Right forelimb (tissue), 1 donor: ENCODE measurements around the gene FLNB.

ENCODE experiments used
- DNase-seq: peaks from one replicate; pipeline ENCODE4 v3.0.0-alpha.2; 2018

The FLNB gene

GRCh38 chr3:58012302-58012701 is 4.1 kb downstream of the FLNB start:
- no peak for DNase-seq

- DNase-seq: no peak
These were observed 4.9 kb downstream of the FLNB start for GRCh38 chr3:58013099-58013498.

- DNase-seq: peak; percentile 80
These were observed 5.9 kb downstream of the FLNB start for GRCh38 chr3:58013973-58014649.

- DNase-seq: no peak
These were observed 7.3 kb downstream of the FLNB start for GRCh38 chr3:58015520-58015915.

GRCh38 chr3:58016710-58017109 is 8.5 kb downstream of the FLNB start:
- DNase-seq: no peak

- DNase-seq: no peak
These were observed 10.9 kb downstream of the FLNB start for GRCh38 chr3:58018892-58019742.

- DNase-seq: no peak
These were observed 12.5 kb downstream of the FLNB start for GRCh38 chr3:58020783-58021071.

GRCh38 chr3:58021072-58021959 is 13.1 kb downstream of the FLNB start:
- no peak for DNase-seq

GRCh38 chr3:58021962-58022361 is 13.7 kb downstream of the FLNB start:
- DNase-seq: no peak

- no peak for DNase-seq
These were observed 14.3 kb downstream of the FLNB start for GRCh38 chr3:58022490-58022889.

- no peak for DNase-seq
These were observed 15.3 kb downstream of the FLNB start for GRCh38 chr3:58023531-58023930.

GRCh38 chr3:58025406-58025805 is 17.2 kb downstream of the FLNB start:
- DNase-seq: no peak

GRCh38 chr3:58025837-58026569 is 17.8 kb downstream of the FLNB start:
- DNase-seq: peak; percentile 54

- DNase-seq: no peak
These were observed 18.4 kb downstream of the FLNB start for GRCh38 chr3:58026598-58026997.

- no peak for DNase-seq
These were observed 19.6 kb downstream of the FLNB start for GRCh38 chr3:58027704-58028317.

GRCh38 chr3:58028902-58029301 is 20.7 kb downstream of the FLNB start:
- DNase-seq: no peak

GRCh38 chr3:58029842-58030584 is 21.8 kb downstream of the FLNB start:
- no peak for DNase-seq

GRCh38 chr3:58032186-58032585 is 24.0 kb downstream of the FLNB start:
- no peak for DNase-seq

GRCh38 chr3:58034738-58035523 is 26.7 kb downstream of the FLNB start:
- DNase-seq: no peak

GRCh38 chr3:58035524-58036255 is 27.5 kb downstream of the FLNB start:
- DNase-seq: no peak
